DMS153 treated with DMSO at 0.1 percent for 48 hours (cell line): Measurements from ENCODE around the gene NXT2.
"Not testable (repeated sequence)": the region's sequence is repeated elsewhere in the genome, so short reads cannot be mapped to it uniquely, and the experiment has no call there.

ENCODE experiments used
- DNase-seq: peaks from one replicate; lab custom pipeline; 2025; ENCODE audit not compliant: unreplicated experiment; lab: John Stamatoyannopoulos, UW

The NXT2 gene

GRCh38 chrX:109536439-109537323, at the start of gene NXT2:
TSS of gene NXT2 (plus strand) at chrX:109536844. CDS start at chrX:109537007, 163 bp downstream.
- peak; percentile 57 for DNase-seq

GRCh38 chrX:109487640-109488039, 49.0 kb upstream of the NXT2 start:
- DNase-seq: no peak

DNA sequence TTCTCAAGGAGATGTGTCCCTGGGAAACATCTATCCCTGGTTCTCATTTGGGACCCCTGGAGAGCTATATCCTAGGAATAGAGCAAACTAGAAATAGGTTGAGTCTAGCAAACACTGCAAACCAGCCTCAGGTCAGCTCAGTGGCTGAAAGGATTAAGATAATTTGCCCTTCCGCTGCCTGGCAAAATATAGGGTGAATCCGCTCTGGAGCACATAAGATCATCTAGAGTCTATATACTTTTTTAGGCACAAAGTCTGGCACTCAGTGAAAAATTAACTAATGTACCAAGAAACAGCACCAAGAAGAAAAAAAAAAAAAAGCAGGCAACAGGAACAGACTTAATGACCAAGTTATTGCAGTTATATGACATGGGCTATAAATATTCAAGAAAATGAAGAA, 47.5 kb upstream of the NXT2 start:
- no peak for DNase-seq

- no peak for DNase-seq
These were observed 38.2 kb upstream of the NXT2 start for GRCh38 chrX:109498434-109498833.

- no peak for DNase-seq
These were observed 35.5 kb upstream of the NXT2 start for GRCh38 chrX:109501176-109501575.

GRCh38 chrX:109508915-109509314, 27.7 kb upstream of the NXT2 start:
- no peak for DNase-seq

DNA sequence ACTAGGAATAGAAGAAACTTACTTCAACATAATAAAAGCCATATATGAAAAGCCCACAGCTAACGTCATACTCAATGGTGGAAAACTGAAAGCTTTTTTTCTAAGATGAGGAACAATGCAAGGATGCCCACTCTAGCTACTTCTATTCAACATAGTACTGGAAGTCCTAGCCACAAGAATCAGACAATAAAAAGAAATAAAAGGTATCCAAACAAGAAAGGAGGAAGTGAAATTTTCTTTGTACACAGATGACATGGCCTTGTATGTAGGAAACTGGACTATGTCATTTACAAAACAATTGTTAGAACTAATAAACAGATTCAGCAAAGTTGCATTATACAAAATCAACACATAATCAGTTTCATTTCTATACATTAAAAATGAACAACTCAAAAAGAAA, 25.5 kb upstream of the NXT2 start:
- no peak for DNase-seq

- DNase-seq: no peak
These were observed 17.6 kb upstream of the NXT2 start for GRCh38 chrX:109519001-109519400.

DNA sequence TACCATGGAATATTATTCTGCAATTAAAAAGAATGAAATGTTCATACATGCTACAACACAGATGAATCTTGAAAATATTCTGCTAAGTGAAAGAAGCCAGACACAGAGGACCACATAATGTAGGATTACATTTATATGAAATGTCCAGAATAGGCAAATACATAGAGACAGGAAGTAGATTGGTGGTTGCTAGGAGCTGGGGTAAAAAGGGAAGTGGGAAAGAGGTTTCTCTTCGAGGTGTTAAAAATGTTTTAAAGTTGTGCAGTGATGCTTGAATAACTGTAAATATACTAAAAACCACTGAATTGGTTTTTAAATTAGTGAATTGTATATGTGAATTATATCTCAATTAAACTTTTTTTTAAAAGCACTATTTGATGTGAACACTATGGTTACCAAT, 3.6 kb upstream of the NXT2 start:
- DNase-seq: no peak

DNA sequence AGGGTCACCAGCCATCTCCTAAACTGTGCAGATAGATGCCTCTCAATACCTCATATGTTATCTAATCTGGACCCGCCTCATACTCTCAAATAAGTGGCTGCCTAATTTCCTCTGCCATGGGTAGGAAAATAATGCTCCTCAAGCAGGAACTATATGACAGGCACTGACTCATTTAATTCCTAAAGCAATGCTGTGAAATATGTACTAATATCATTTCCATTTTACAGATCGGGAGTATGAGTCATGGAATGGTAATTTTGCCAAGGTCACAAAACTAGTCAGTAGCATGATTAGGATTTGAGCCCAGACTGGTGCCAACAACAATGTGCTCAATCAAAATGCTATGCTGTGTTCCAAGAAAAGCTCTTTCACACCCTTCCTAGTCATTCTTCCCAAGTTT, 3.0 kb upstream of the NXT2 start:
- DNase-seq: no peak

- no peak for DNase-seq
These were observed 1.7 kb upstream of the NXT2 start for GRCh38 chrX:109534933-109535332.

DNA sequence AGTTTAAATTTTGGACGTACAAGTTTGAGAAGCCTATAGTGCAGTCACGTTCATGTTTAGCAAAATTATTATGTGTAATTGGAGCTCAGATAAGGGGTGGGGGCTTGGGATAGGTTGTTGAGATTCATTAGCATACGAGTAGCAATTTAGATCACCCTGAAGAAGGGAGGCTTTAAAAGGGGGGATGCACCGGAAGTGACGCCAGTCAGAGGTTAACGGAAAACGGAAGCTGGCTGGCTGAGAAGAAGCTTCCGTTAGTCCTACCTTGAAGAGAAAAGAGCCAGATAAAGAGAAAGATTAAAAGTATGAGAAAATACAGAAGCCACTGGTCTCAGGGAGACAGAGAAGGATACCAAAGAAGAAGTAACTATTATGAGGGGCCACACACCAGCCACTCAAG, 1.1 kb upstream of the NXT2 start:
- DNase-seq: no peak

DNA sequence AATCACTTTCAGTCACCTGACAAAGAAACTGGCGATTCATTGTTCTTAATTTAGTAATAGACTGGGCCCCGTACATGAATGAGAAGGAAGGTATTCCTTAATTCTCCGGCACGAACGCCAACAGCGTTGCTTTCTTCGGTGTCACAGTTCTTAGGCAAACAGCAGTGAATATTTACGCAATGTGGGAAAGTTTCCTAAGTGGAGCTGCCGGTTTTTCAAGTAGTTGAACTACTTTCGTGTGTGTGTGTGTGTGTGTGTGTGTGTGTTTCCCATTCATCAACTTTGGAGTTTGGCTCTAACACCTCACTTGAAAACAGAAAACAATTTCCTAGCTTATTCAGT, 651 bp downstream of the NXT2 start:
- peak; percentile 23 for DNase-seq

DNA sequence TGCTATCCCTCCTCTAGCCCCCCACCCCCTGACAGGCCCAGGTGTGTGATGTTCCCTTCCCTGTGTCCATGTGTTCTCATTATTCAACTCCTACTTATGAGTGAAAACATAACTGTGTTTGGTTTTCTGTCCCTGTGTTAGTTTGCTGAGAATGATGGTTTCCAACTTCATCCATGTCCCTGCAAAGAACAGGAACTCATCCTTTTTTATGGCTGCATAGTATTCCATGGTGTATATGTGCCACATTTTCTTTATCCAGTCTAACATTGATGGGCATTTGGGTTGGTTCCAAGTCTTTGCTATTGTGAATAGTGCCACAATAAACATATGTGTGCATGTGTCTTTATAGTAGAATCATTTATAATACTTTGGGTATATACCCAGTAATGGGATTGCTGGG, 2.4 kb downstream of the NXT2 start:
- DNase-seq: not testable (repeated sequence)

GRCh38 chrX:109553862-109554261, 17.2 kb downstream of the NXT2 start:
- no peak for DNase-seq

DNA sequence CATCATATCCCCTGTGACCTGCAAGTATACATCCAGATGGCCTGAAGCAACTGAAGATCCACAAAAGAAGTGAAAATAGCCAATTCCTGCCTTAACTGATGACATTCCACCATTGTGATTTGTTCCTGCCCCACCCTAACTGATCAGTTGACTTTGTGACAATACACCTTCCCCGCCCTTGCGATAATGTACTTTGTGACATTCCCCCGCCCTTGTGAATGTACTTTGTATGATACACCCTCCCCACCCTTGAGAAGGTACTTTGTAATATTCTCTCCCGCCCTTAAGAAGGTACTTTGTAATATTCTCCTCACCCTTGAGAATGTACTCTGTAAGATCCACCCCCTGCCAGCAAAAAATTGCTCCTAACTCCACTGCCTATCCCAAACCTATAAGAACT, 39.4 kb downstream of the NXT2 start:
- not testable (repeated sequence) for DNase-seq

- no peak for DNase-seq
These were observed 40.4 kb downstream of the NXT2 start for GRCh38 chrX:109577055-109577454.

DNA sequence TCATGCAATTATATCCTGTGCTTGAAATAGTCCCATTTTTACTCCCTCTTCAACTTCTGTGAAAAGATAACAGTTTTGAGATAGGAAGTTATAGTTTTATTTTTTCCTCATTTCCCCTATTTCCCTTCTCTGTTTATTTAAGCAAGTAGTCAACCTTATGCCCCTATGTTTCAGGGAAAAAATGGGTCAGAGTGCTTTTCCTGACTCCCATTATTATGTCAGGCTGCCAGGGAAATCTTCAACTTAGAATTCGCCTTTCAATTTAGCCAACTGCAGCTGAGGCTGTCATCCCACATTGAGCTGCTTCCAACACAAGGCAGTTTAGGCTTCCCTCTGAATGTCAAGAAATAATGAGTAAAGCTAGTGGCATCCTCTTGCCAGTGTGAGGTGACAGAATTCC, 42.3 kb downstream of the NXT2 start:
- DNase-seq: no peak

DNA sequence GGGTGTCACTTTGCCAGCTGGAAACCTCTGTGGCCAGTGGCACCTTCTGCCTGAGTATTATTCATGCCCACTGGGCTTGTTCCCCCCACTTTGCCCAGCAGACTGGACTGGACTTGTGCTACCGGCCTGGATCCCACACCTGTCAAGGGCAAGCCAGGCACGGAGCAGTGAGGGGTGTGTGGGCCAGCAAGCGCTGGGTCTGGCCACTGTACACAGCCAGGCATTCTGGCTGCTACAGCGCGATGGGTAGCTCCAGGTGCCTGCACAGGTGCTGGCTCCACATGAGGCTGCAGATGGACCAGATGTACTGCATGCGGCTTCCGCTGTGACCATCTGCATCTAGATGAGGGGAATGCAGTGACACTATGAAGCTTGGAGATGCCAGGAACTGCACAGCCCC, 48.8 kb downstream of the NXT2 start:
- DNase-seq: no peak

DNA sequence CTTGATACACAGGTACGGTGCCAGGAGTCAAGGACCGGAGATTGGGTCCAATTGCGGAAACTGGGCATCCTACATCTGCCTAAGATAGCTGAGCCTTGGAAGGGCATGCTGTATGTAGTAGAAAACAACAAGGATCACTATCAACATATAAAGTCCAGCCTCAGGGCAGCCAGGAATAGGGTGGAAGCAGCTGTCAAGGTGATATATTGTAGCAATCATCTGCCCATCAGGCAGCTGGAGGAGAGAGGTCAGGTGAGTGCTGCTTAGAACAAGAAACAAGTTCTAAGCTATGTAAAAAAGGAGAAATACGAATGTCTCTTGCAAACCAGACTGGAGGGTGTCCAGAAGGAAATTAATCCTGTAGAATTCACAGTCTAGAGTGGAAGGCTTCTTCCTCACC, 53.5 kb downstream of the NXT2 start:
- DNase-seq: no peak
